Naive thymus-derived CD8-positive, alpha-beta T cell (primary cell): ENCODE results near the gene CDK5. TPM values are rescaled to one million over a fixed set of nuclear protein-coding genes. Genes with fewer than 3 reads are reported as not detected.
"Not testable (repeated sequence)": the region's sequence is repeated elsewhere in the genome, so short reads cannot be mapped to it uniquely, and the experiment has no call there.

ENCODE experiments used
- ATAC-seq, 2 donors: fragments of 150-1000 bp; cut with Tn5 transposase in 1 of 2; sonication (Bioruptor Pico), chemical (Tn5 transposase) in 1 of 2; 1 replicate in 1 of 2; 2 replicates in 1 of 2; pipeline ENCODE4 v1.10.0; 2021; ENCODE audit warnings: mild to moderate bottlenecking in 2 of 2, moderate library complexity in 2 of 2
- POLR2A ChIA-PET: fragments of 350-600 bp; sonication (Branson Sonifier 250); formaldehyde crosslinking; loops from one replicate; lab custom pipeline; 2021; ENCODE audit warnings: antibody characterized with exemption; lab: Charles Lee
- DNase-seq, 10 donors: peaks; one replicate each; pipeline versions ENCODE4 v3.0.0 to v3.0.0-alpha.2; 2020 to 2022
- H3K27ac Mint-ChIP-seq, 10 donors: one replicate each; pipeline ENCODE4 v1.8.0; 2020 to 2022; ENCODE audit warnings: mild to moderate bottlenecking in 10 of 10, mixed read lengths in 10 of 10, moderate library complexity in 4 of 10, inconsistent platforms in 1 of 10
- H3K27me3 Mint-ChIP-seq, 5 donors: one replicate each; pipeline ENCODE4 v1.8.0; 2021 to 2022; ENCODE audit warnings: mixed read lengths in 5 of 5
- H3K36me3 Mint-ChIP-seq, 3 donors: one replicate each; pipeline ENCODE4 v1.8.0; 2020 to 2022; ENCODE audit warnings: mixed read lengths in 3 of 3, mild to moderate bottlenecking in 2 of 3, inconsistent platforms in 1 of 3
- H3K4me1 Mint-ChIP-seq, 4 donors: one replicate each; pipeline ENCODE4 v1.8.0; 2021 to 2022; ENCODE audit warnings: mixed read lengths in 4 of 4
- H3K4me3 Mint-ChIP-seq, 10 donors: one replicate each; pipeline ENCODE4 v1.8.0; 2020 to 2022; ENCODE audit warnings: mild to moderate bottlenecking in 10 of 10, mixed read lengths in 10 of 10, moderate library complexity in 6 of 10, inconsistent platforms in 1 of 10
- H3K9me3 Mint-ChIP-seq, 9 donors: one replicate each; pipeline ENCODE4 v1.8.0; 2020 to 2022; ENCODE audit warnings: mixed read lengths in 9 of 9, mild to moderate bottlenecking in 3 of 9, inconsistent platforms in 1 of 9, moderate library complexity in 1 of 9
- polyA plus RNA-seq, 3 donors: library from polyadenylated mRNA; unstranded; fragments of 300-500 nt; fragmentation: Illumina TruSeq; gene quantifications; one replicate each; pipeline ENCODE4 v1.2.3, GENCODE V29; 2021
- total RNA-seq, 8 experiments: library from RNA in 2 of 8; stranded (reverse) in 2 of 8; gene quantifications; one replicate each; pipeline ENCODE4 v1.2.3 and lab custom pipeline; 2021 to 2026

Gene CDK5
- total and polyA plus RNA-seq, 5 experiments from 2014 or later = 4.1 to 13.2 (median 10.7) TPM

- H3K4me1 Mint-ChIP-seq = peaks cover 51 to 92% (median 87%) of the 10 kb centered on the region in 4 donors
- ATAC-seq = peak; percentile 64 to 71
- H3K9me3 Mint-ChIP-seq = no peaks in the 10 kb centered on the region
Measured at GRCh38 chr7:151013733-151014497, 43.8 kb downstream of the CDK5 start.

GRCh38 chr7:151013356-151013732, 44.4 kb downstream of the CDK5 start:
- Mint-ChIP-seq H3K36me3 (no peaks in the 10 kb centered on the region), H3K4me3 (peak overlapping the region; percentile 72 to 98 (median 95)), H3K9me3 (no peaks in the 10 kb centered on the region), H3K4me1 (peaks cover 47 to 92% (median 88%) of the 10 kb centered on the region in 4 donors), H3K27me3 (peaks cover 0 to 3% (median 0%) of the 10 kb centered on the region in 5 donors), H3K27ac (peak overlapping the region in 9 of 10 donors; percentile 98 to 100 (median 100))
- ATAC-seq (no peak), DNase-seq (no peak)
- POLR2A ChIA-PET = interaction anchor here (0.6 to 3.7 kb wide), 18 partner anchors 8 to 529 kb away, joined by 3 to 37 read pairs (median 4); partner anchors contain the start of genes ABCB8, ABCF2, CDK5 and FASTK

More at GRCh38 chr7:151013733-151014497, 43.8 kb downstream of the CDK5 start:
- Mint-ChIP-seq H3K27ac (peak overlapping the region; percentile 98 to 100 (median 100)), H3K27me3 (peaks cover 0 to 3% (median 0%) of the 10 kb centered on the region in 5 donors), H3K4me3 (peak overlapping the region; percentile 86 to 98 (median 96)), H3K36me3 (no peaks in the 10 kb centered on the region)
- peak; percentile 82 to 99 (median 94) for DNase-seq
- POLR2A ChIA-PET = interaction anchor here (0.6 to 3.7 kb wide), 20 partner anchors 8 to 1412 kb away, joined by 3 to 37 read pairs (median 4); partner anchors contain the start of genes ABCB8, ABCF2, CDK5 and FASTK

- ATAC-seq (peak; percentile 2 to 4), DNase-seq (peak in 1 of 10 donors; percentile 44)
- H3K4me3 Mint-ChIP-seq = peak overlapping the region; percentile 44 to 98 (median 77)
- no peaks in the 10 kb centered on the region for H3K9me3 Mint-ChIP-seq
- peaks cover 44 to 92% (median 88%) of the 10 kb centered on the region in 4 donors for H3K4me1 Mint-ChIP-seq
- H3K36me3 Mint-ChIP-seq = no peaks in the 10 kb centered on the region
- peak overlapping the region; percentile 93 to 100 (median 100) for H3K27ac Mint-ChIP-seq
- H3K27me3 Mint-ChIP-seq = peaks cover 0 to 3% (median 0%) of the 10 kb centered on the region in 5 donors
- POLR2A ChIA-PET = interaction anchor here (0.9 to 3.9 kb wide), 7 partner anchors 14 to 45 kb away, joined by 3 to 37 read pairs (median 17); partner anchors contain the start of genes ABCB8 and CDK5
Measured at GRCh38 chr7:151012911-151013347, 44.8 kb downstream of the CDK5 start.

- no peaks in the 10 kb centered on the region for H3K36me3 Mint-ChIP-seq
- no peak for DNase-seq
Measured at GRCh38 chr7:151012031-151012692, 45.5 kb downstream of the CDK5 start.

GRCh38 chr7:151011616-151012015, 46.1 kb downstream of the CDK5 start:
- peaks cover 41 to 90% (median 84%) of the 10 kb centered on the region in 4 donors for H3K4me1 Mint-ChIP-seq
- H3K36me3 Mint-ChIP-seq, H3K9me3 Mint-ChIP-seq, DNase-seq, H3K27me3 Mint-ChIP-seq, ATAC-seq: not testable (repeated sequence)
- H3K27ac Mint-ChIP-seq = peak overlapping the region; percentile 90 to 100 (median 100)
- POLR2A ChIA-PET = interaction anchor here (0.7 to 7.2 kb wide), 6 partner anchors 7 to 275 kb away, joined by 3 to 65 read pairs (median 16); partner anchors contain the start of gene ABCB8
- peak overlapping the region in 9 of 10 donors; percentile 24 to 97 (median 66) for H3K4me3 Mint-ChIP-seq

More at GRCh38 chr7:151012031-151012692, 45.5 kb downstream of the CDK5 start:
- POLR2A ChIA-PET = interaction anchor here (0.7 to 7.2 kb wide), 10 partner anchors 6 to 275 kb away, joined by 3 to 65 read pairs (median 16); partner anchors contain the start of genes ABCB8 and CDK5
- peak overlapping the region; percentile 44 to 98 (median 77) for H3K4me3 Mint-ChIP-seq
- no peak for ATAC-seq
- H3K27me3 Mint-ChIP-seq = peaks cover 0 to 3% (median 0%) of the 10 kb centered on the region in 5 donors
- peak overlapping the region; percentile 93 to 100 (median 100) for H3K27ac Mint-ChIP-seq
- peaks cover 45 to 92% (median 88%) of the 10 kb centered on the region in 4 donors for H3K4me1 Mint-ChIP-seq
- no peaks in the 10 kb centered on the region for H3K9me3 Mint-ChIP-seq

GRCh38 chr7:151011097-151011409, 46.6 kb downstream of the CDK5 start:
- H3K4me3 Mint-ChIP-seq = peak overlapping the region in 9 of 10 donors; percentile 47 to 74 (median 61)
- no peaks in the 10 kb centered on the region for H3K36me3 Mint-ChIP-seq
- H3K9me3 Mint-ChIP-seq = no peaks in the 10 kb centered on the region
- DNase-seq (no peak), ATAC-seq (no peak)
- H3K4me1 Mint-ChIP-seq = peaks cover 37 to 84% (median 80%) of the 10 kb centered on the region in 4 donors
- H3K27me3 Mint-ChIP-seq = peaks cover 0 to 3% (median 0%) of the 10 kb centered on the region in 5 donors
- peak overlapping the region; percentile 76 to 100 (median 95) for H3K27ac Mint-ChIP-seq
- POLR2A ChIA-PET = interaction anchor here (0.8 to 7.2 kb wide), 6 partner anchors 7 to 48 kb away, joined by 3 to 65 read pairs (median 16); partner anchors contain the start of genes ABCB8 and SLC4A2

- ATAC-seq (peak; percentile 1 to 8), DNase-seq (peak in 4 of 10 donors; percentile 30 to 48 (median 44))
- peaks cover 0 to 3% (median 0%) of the 10 kb centered on the region in 5 donors for H3K27me3 Mint-ChIP-seq
- H3K4me3 Mint-ChIP-seq = peak overlapping the region; percentile 4 to 74 (median 62)
- POLR2A ChIA-PET = interaction anchor here (0.6 to 7.2 kb wide), 10 partner anchors 8 to 49 kb away, joined by 3 to 65 read pairs (median 8); partner anchors contain the start of genes ABCB8 and SLC4A2
- H3K36me3 Mint-ChIP-seq = no peaks in the 10 kb centered on the region
- peaks cover 35 to 81% (median 79%) of the 10 kb centered on the region in 4 donors for H3K4me1 Mint-ChIP-seq
- peak overlapping the region; percentile 76 to 100 (median 95) for H3K27ac Mint-ChIP-seq
- H3K9me3 Mint-ChIP-seq = no peaks in the 10 kb centered on the region
Measured at GRCh38 chr7:151010307-151011096, 47.2 kb downstream of the CDK5 start.

GRCh38 chr7:151010037-151010306, 47.7 kb downstream of the CDK5 start:
- Mint-ChIP-seq H3K27me3 (peaks cover 0 to 3% (median 0%) of the 10 kb centered on the region in 5 donors), H3K27ac (peak overlapping the region in 9 of 10 donors; percentile 69 to 100 (median 95)), H3K4me1 (peaks cover 30 to 78% (median 73%) of the 10 kb centered on the region in 4 donors), H3K36me3 (no peaks in the 10 kb centered on the region), H3K9me3 (no peaks in the 10 kb centered on the region), H3K4me3 (peak overlapping the region in 4 of 10 donors; percentile 33 to 74 (median 64))
- DNase-seq (no peak), ATAC-seq (no peak)
- POLR2A ChIA-PET = interaction anchor here (0.6 to 7.2 kb wide), 9 partner anchors 8 to 643 kb away, joined by 3 to 65 read pairs (median 7); partner anchors contain the start of gene ABCB8

- Mint-ChIP-seq H3K4me3 (peak overlapping the region in 4 of 10 donors; percentile 20 to 83 (median 64)), H3K9me3 (no peaks in the 10 kb centered on the region), H3K27ac (peak overlapping the region in 7 of 10 donors; percentile 31 to 99 (median 93)), H3K4me1 (peaks cover 28 to 73% (median 69%) of the 10 kb centered on the region in 4 donors), H3K36me3 (no peaks in the 10 kb centered on the region), H3K27me3 (peaks cover 0 to 3% (median 0%) of the 10 kb centered on the region in 5 donors)
- POLR2A ChIA-PET = interaction anchor here (0.6 to 7.2 kb wide), 13 partner anchors 9 to 642 kb away, joined by 3 to 65 read pairs (median 4); partner anchors contain the start of genes ABCB8 and NOS3
- ATAC-seq = no peak
- no peak for DNase-seq
Measured at GRCh38 chr7:151009327-151010036, 48.2 kb downstream of the CDK5 start.

- POLR2A ChIA-PET = interaction anchor here (0.6 to 7.2 kb wide), 12 partner anchors 10 to 429 kb away, joined by 3 to 65 read pairs (median 4); partner anchors contain the start of genes ABCB8 and NOS3
- Mint-ChIP-seq H3K36me3 (no peaks in the 10 kb centered on the region), H3K4me1 (peaks cover 26 to 66% (median 62%) of the 10 kb centered on the region in 4 donors), H3K9me3 (no peaks in the 10 kb centered on the region), H3K27ac (peak overlapping the region; percentile 84 to 97 (median 94)), H3K27me3 (peaks cover 0 to 2% (median 0%) of the 10 kb centered on the region in 5 donors), H3K4me3 (peak overlapping the region; percentile 72 to 89 (median 84))
- ATAC-seq (peak; percentile 39 to 49), DNase-seq (peak; percentile 56 to 85 (median 70))
Measured at GRCh38 chr7:151008511-151009323, 49.0 kb downstream of the CDK5 start.
